HTR-8/SVneo (cell line): ENCODE measurements around the gene ATF6B.

Experiments
- DNase-seq: peaks from one replicate; pipeline ENCODE4 v3.0.0; 2011; ENCODE audit warnings: low spot score, mixed read lengths; ENCODE audit not compliant: insufficient read length
- FAIRE-seq: peaks from 2 replicates; lab custom pipeline; 2011; peaks lifted over from hg19 to GRCh38; lab: Jason Lieb, UNC

The ATF6B gene

GRCh38 chr6:32137454-32137853, 9.4 kb upstream of the ATF6B start:
- DNase-seq (no peak), FAIRE-seq (no peak)

GRCh38 chr6:32133786-32134185, 5.7 kb upstream of the ATF6B start:
- no peak for DNase-seq
- FAIRE-seq: no peak

GRCh38 chr6:32132110-32132509, 4.1 kb upstream of the ATF6B start:
- FAIRE-seq: no peak
- DNase-seq: no peak

GRCh38 chr6:32131439-32131948, 3.4 kb upstream of the ATF6B start:
- no peak for DNase-seq
- no peak for FAIRE-seq

GRCh38 chr6:32129297-32130088, 1.4 kb upstream of the ATF6B start:
- DNase-seq: no peak
- no peak for FAIRE-seq

- DNase-seq (no peak), FAIRE-seq (no peak)
Observed at GRCh38 chr6:32128751-32129296, 778 bp upstream of the ATF6B start.

GRCh38 chr6:32127409-32127716, 683 bp downstream of the ATF6B start:
- DNase-seq: no peak

GRCh38 chr6:32126880-32127279, 1.2 kb downstream of the ATF6B start:
- DNase-seq (no peak), FAIRE-seq (no peak)

More at GRCh38 chr6:32127409-32127716, 683 bp downstream of the ATF6B start:
- no peak for FAIRE-seq

GRCh38 chr6:32123681-32124080, 4.4 kb downstream of the ATF6B start:
- DNase-seq (no peak), FAIRE-seq (no peak)

- FAIRE-seq (no peak), DNase-seq (no peak)
Observed at GRCh38 chr6:32120573-32121059, 7.4 kb downstream of the ATF6B start.

GRCh38 chr6:32118782-32119628, 9.0 kb downstream of the ATF6B start:
- no peak for FAIRE-seq
- peak; percentile 82 for DNase-seq

- DNase-seq: no peak
- no peak for FAIRE-seq
Observed at GRCh38 chr6:32117461-32117860, 10.6 kb downstream of the ATF6B start.

GRCh38 chr6:32116674-32117073, 11.4 kb downstream of the ATF6B start:
- peak; percentile 63 for DNase-seq
- peak; percentile 51 for FAIRE-seq

GRCh38 chr6:32115623-32116022, 12.4 kb downstream of the ATF6B start:
- DNase-seq (no peak), FAIRE-seq (no peak)

- DNase-seq: peak; percentile 80
- peak; percentile 83 for FAIRE-seq
Observed at GRCh38 chr6:32114796-32115195, 13.2 kb downstream of the ATF6B start.

GRCh38 chr6:32113386-32114352, 14.4 kb downstream of the ATF6B start:
- DNase-seq: peak; percentile 88
- FAIRE-seq: peak; percentile 83

- DNase-seq (no peak), FAIRE-seq (no peak)
Observed at GRCh38 chr6:32112431-32112980, 15.5 kb downstream of the ATF6B start.

- FAIRE-seq: no peak
- DNase-seq: no peak
Observed at GRCh38 chr6:32111424-32112066, 16.5 kb downstream of the ATF6B start.

GRCh38 chr6:32110632-32111031, 17.4 kb downstream of the ATF6B start:
- FAIRE-seq (no peak), DNase-seq (no peak)
